Measurements from ENCODE around the gene RNF208.

DNA sequence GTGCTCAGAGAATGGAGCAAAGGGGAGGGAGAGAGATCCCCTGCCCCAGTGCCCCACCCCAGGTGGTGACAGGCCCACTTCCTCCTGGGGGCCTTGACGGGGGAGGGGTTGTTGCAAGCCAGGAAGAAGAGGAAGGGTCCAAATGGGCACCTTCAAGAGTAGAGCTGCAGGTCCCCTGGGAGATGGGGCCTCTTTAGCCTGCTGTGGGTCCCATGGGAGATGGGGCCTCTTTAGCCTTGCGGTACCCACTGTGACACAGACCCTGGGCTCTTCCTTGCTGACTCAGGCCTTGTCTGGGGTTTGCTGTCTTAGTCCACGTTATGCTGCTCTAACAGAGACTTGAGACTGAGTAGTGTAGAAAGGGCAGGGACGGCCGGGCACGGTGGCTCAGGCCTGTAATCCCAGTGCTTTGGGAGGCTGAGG is 45.9 kb upstream of the RNF208 start:
- TF ChIP-seq, protein P1, sequence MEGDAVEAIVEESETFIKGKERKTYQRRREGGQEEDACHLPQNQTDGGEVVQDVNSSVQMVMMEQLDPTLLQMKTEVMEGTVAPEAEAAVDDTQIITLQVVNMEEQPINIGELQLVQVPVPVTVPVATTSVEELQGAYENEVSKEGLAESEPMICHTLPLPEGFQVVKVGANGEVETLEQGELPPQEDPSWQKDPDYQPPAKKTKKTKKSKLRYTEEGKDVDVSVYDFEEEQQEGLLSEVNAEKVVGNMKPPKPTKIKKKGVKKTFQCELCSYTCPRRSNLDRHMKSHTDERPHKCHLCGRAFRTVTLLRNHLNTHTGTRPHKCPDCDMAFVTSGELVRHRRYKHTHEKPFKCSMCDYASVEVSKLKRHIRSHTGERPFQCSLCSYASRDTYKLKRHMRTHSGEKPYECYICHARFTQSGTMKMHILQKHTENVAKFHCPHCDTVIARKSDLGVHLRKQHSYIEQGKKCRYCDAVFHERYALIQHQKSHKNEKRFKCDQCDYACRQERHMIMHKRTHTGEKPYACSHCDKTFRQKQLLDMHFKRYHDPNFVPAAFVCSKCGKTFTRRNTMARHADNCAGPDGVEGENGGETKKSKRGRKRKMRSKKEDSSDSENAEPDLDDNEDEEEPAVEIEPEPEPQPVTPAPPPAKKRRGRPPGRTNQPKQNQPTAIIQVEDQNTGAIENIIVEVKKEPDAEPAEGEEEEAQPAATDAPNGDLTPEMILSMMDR (IDR thresholded peaks at IDR 0.05) = no peak
- no peak for TF ChIP-seq POLR2A (IDR thresholded peaks at IDR 0.05)

Data from testis (tissue), 2 donors.